ENCODE data around the gene SENP2.

The SENP2 gene

GRCh38 chr3:185605566-185605965 is 19.5 kb downstream of the SENP2 start:
- Histone ChIP-seq H3K4me3 (ENCODE audit: severe bottlenecking) (no peak overlapping the region), H3K27me3 (ENCODE audit: insufficient read depth, poor library complexity, severe bottlenecking) (no peaks in the 10 kb centered on the region), H3K27ac (ENCODE audit: poor library complexity, severe bottlenecking) (no peak overlapping the region), H3K36me3 (ENCODE audit: low read depth) (peaks cover 77% of the 10 kb centered on the region), H3K4me1 (ENCODE audit: insufficient read depth, poor library complexity, severe bottlenecking) (no peaks in the 10 kb centered on the region), H3K9me3 (ENCODE audit: severe bottlenecking) (no peaks in the 10 kb centered on the region)
- ATAC-seq (ENCODE audit: low read depth) (no peak), DNase-seq (ENCODE audit: low spot score) (no peak)
- no peak for TF ChIP-seq CTCF (IDR thresholded peaks at IDR 0.05; ENCODE audit: poor library complexity, severe bottlenecking)

GRCh38 chr3:185606196-185606595 is 20.1 kb downstream of the SENP2 start:
- no peak overlapping the region for H3K4me3 ChIP-seq (ENCODE audit: severe bottlenecking)
- no peak for TF ChIP-seq CTCF (IDR thresholded peaks at IDR 0.05; ENCODE audit: poor library complexity, severe bottlenecking)
- no peaks in the 10 kb centered on the region for H3K4me1 ChIP-seq (ENCODE audit: insufficient read depth, poor library complexity, severe bottlenecking)
- H3K9me3 ChIP-seq (ENCODE audit: severe bottlenecking): no peaks in the 10 kb centered on the region
- no peak for DNase-seq (ENCODE audit: low spot score)
- H3K27me3 ChIP-seq (ENCODE audit: insufficient read depth, poor library complexity, severe bottlenecking): no peaks in the 10 kb centered on the region
- peaks cover 79% of the 10 kb centered on the region for H3K36me3 ChIP-seq (ENCODE audit: low read depth)
- H3K27ac ChIP-seq (ENCODE audit: poor library complexity, severe bottlenecking): no peak overlapping the region
- ATAC-seq (ENCODE audit: low read depth): no peak

GRCh38 chr3:185613016-185613415 is 26.9 kb downstream of the SENP2 start:
- H3K36me3 ChIP-seq (ENCODE audit: low read depth): peaks cover 88% of the 10 kb centered on the region
- no peak for DNase-seq (ENCODE audit: low spot score)
- no peak for TF ChIP-seq CTCF (IDR thresholded peaks at IDR 0.05; ENCODE audit: poor library complexity, severe bottlenecking)
- no peaks in the 10 kb centered on the region for H3K9me3 ChIP-seq (ENCODE audit: severe bottlenecking)
- H3K27ac ChIP-seq (ENCODE audit: poor library complexity, severe bottlenecking): no peak overlapping the region
- H3K4me3 ChIP-seq (ENCODE audit: severe bottlenecking): no peak overlapping the region
- no peaks in the 10 kb centered on the region for H3K4me1 ChIP-seq (ENCODE audit: insufficient read depth, poor library complexity, severe bottlenecking)
- no peaks in the 10 kb centered on the region for H3K27me3 ChIP-seq (ENCODE audit: insufficient read depth, poor library complexity, severe bottlenecking)
- no peak for ATAC-seq (ENCODE audit: low read depth)

- Histone ChIP-seq H3K27ac (ENCODE audit: poor library complexity, severe bottlenecking) (no peak overlapping the region), H3K4me1 (ENCODE audit: insufficient read depth, poor library complexity, severe bottlenecking) (no peaks in the 10 kb centered on the region), H3K27me3 (ENCODE audit: insufficient read depth, poor library complexity, severe bottlenecking) (no peaks in the 10 kb centered on the region), H3K4me3 (ENCODE audit: severe bottlenecking) (no peak overlapping the region), H3K9me3 (ENCODE audit: severe bottlenecking) (no peaks in the 10 kb centered on the region), H3K36me3 (ENCODE audit: low read depth) (peaks cover 82% of the 10 kb centered on the region)
- no peak for TF ChIP-seq CTCF (IDR thresholded peaks at IDR 0.05; ENCODE audit: poor library complexity, severe bottlenecking)
- DNase-seq (ENCODE audit: low spot score): no peak
- no peak for ATAC-seq (ENCODE audit: low read depth)
Measured at GRCh38 chr3:185623939-185624665, 38.0 kb downstream of the SENP2 start.

GRCh38 chr3:185625784-185626183 is 39.7 kb downstream of the SENP2 start:
- peaks cover 10% of the 10 kb centered on the region for H3K4me1 ChIP-seq (ENCODE audit: insufficient read depth, poor library complexity, severe bottlenecking)
- no peak overlapping the region for H3K27ac ChIP-seq (ENCODE audit: poor library complexity, severe bottlenecking)
- H3K9me3 ChIP-seq (ENCODE audit: severe bottlenecking): no peaks in the 10 kb centered on the region
- no peak for ATAC-seq (ENCODE audit: low read depth)
- H3K4me3 ChIP-seq (ENCODE audit: severe bottlenecking): no peak overlapping the region
- H3K36me3 ChIP-seq (ENCODE audit: low read depth): peaks cover 75% of the 10 kb centered on the region
- H3K27me3 ChIP-seq (ENCODE audit: insufficient read depth, poor library complexity, severe bottlenecking): no peaks in the 10 kb centered on the region
- DNase-seq (ENCODE audit: low spot score): no peak
- TF ChIP-seq CTCF (IDR thresholded peaks at IDR 0.05; ENCODE audit: poor library complexity, severe bottlenecking): no peak
